Measurements from ENCODE around the gene GUK1.

The GUK1 gene

GRCh38 chr1:228168563-228169270, 28.6 kb downstream of the GUK1 start:
- no peak overlapping the region for H2BK5ac ChIP-seq (ENCODE audit: low read length)
- no peak overlapping the region for H3K14ac ChIP-seq (ENCODE audit: low read length)
- no peak overlapping the region for H4K91ac ChIP-seq (ENCODE audit: low read depth, low read length, poor library complexity)
- peak overlapping the region; percentile 26 for H3K4ac ChIP-seq (ENCODE audit: low read length)
- no peak overlapping the region for H3K18ac ChIP-seq (ENCODE audit: low read length)
- H2AK5ac ChIP-seq (ENCODE audit: low read depth, low read length) = peak overlapping the region; percentile 42
- DNase-seq (ENCODE audit: low spot score) = no peak
- WGBS, 2 donors (ENCODE audit: extremely low coverage in 2 of 2, insufficient read length in 2 of 2, insufficient replicate concordance in 1 of 2) = no CpG with 5 or more reads among the region's 12 CpGs
- no peak overlapping the region for H2BK15ac ChIP-seq (ENCODE audit: low read length)
- peaks cover 5% of the 10 kb centered on the region in 2 donors for H3K4me1 ChIP-seq (ENCODE audit: control insufficient read depth in 2 of 2, insufficient read depth in 1 of 2, low read depth in 1 of 2, low read length in 2 of 2)
- H3K27ac ChIP-seq (replicated peaks; ENCODE audit: low read length) = no peak overlapping the region
- no peak overlapping the region for H4K8ac ChIP-seq (ENCODE audit: low read depth, low read length)
- no peak overlapping the region for H3K9ac ChIP-seq (ENCODE audit: low read depth, low read length, poor library complexity)
- H3K4me3 ChIP-seq (ENCODE audit: low read length in 2 of 2) = no peak overlapping the region
- no peak overlapping the region for H2AFZ ChIP-seq (ENCODE audit: low read length)
- H3K27me3 ChIP-seq (ENCODE audit: control insufficient read depth in 3 of 3, insufficient read depth in 3 of 3, low read depth in 1 of 3, low read length in 3 of 3) = no peaks in the 10 kb centered on the region
- peaks cover 16% of the 10 kb centered on the region for H3K79me1 ChIP-seq (ENCODE audit: low read depth, low read length)
- H3K23ac ChIP-seq (ENCODE audit: low read depth, low read length, poor library complexity) = no peak overlapping the region
- H3K4me2 ChIP-seq (ENCODE audit: insufficient read depth, low read length, poor library complexity, severe bottlenecking) = no peak overlapping the region
- no peak overlapping the region for H2BK120ac ChIP-seq (ENCODE audit: low read depth, low read length)
- H2BK12ac ChIP-seq (ENCODE audit: low read length) = no peak overlapping the region
- H3K9me3 ChIP-seq (replicated peaks in 1 of 2; ENCODE audit: control insufficient read depth in 2 of 2, insufficient read depth in 1 of 2, low read depth in 1 of 2, low read length in 2 of 2) = no peaks in the 10 kb centered on the region
- no peaks in the 10 kb centered on the region for H3K36me3 ChIP-seq (replicated peaks in 1 of 2; ENCODE audit: control insufficient read depth in 2 of 2, insufficient read depth in 2 of 2, low read length in 2 of 2)

- no peak overlapping the region for H3K9ac ChIP-seq (ENCODE audit: low read depth, low read length, poor library complexity)
- no peak overlapping the region for H2BK15ac ChIP-seq (ENCODE audit: low read length)
- H2BK5ac ChIP-seq (ENCODE audit: low read length) = no peak overlapping the region
- WGBS, 2 donors (ENCODE audit: extremely low coverage in 2 of 2, insufficient read length in 2 of 2, insufficient replicate concordance in 1 of 2) = no CpG with 5 or more reads among the region's 2 CpGs
- no peak overlapping the region for H2AK5ac ChIP-seq (ENCODE audit: low read depth, low read length)
- no peak overlapping the region for H3K4me3 ChIP-seq (ENCODE audit: low read length in 2 of 2)
- no peak overlapping the region for H3K14ac ChIP-seq (ENCODE audit: low read length)
- H3K36me3 ChIP-seq (replicated peaks in 1 of 2; ENCODE audit: control insufficient read depth in 2 of 2, insufficient read depth in 2 of 2, low read length in 2 of 2) = no peaks in the 10 kb centered on the region
- no peak overlapping the region for H3K27ac ChIP-seq (replicated peaks; ENCODE audit: low read length)
- H3K4me1 ChIP-seq (ENCODE audit: control insufficient read depth in 2 of 2, insufficient read depth in 1 of 2, low read depth in 1 of 2, low read length in 2 of 2) = peaks cover 5% of the 10 kb centered on the region in 2 donors
- no peak overlapping the region for H4K91ac ChIP-seq (ENCODE audit: low read depth, low read length, poor library complexity)
- H3K79me1 ChIP-seq (ENCODE audit: low read depth, low read length) = peaks cover 17% of the 10 kb centered on the region
- no peak overlapping the region for H3K4ac ChIP-seq (ENCODE audit: low read length)
- H2AFZ ChIP-seq (ENCODE audit: low read length) = no peak overlapping the region
- H2BK120ac ChIP-seq (ENCODE audit: low read depth, low read length) = no peak overlapping the region
- H3K27me3 ChIP-seq (ENCODE audit: control insufficient read depth in 3 of 3, insufficient read depth in 3 of 3, low read depth in 1 of 3, low read length in 3 of 3) = no peaks in the 10 kb centered on the region
- no peak overlapping the region for H3K18ac ChIP-seq (ENCODE audit: low read length)
- no peak overlapping the region for H2BK12ac ChIP-seq (ENCODE audit: low read length)
- DNase-seq (ENCODE audit: low spot score) = no peak
- no peaks in the 10 kb centered on the region for H3K9me3 ChIP-seq (replicated peaks in 1 of 2; ENCODE audit: control insufficient read depth in 2 of 2, insufficient read depth in 1 of 2, low read depth in 1 of 2, low read length in 2 of 2)
- no peak overlapping the region for H3K23ac ChIP-seq (ENCODE audit: low read depth, low read length, poor library complexity)
- H4K8ac ChIP-seq (ENCODE audit: low read depth, low read length) = no peak overlapping the region
- no peak overlapping the region for H3K4me2 ChIP-seq (ENCODE audit: insufficient read depth, low read length, poor library complexity, severe bottlenecking)
Observed at GRCh38 chr1:228169345-228169744, 29.3 kb downstream of the GUK1 start.

DNA sequence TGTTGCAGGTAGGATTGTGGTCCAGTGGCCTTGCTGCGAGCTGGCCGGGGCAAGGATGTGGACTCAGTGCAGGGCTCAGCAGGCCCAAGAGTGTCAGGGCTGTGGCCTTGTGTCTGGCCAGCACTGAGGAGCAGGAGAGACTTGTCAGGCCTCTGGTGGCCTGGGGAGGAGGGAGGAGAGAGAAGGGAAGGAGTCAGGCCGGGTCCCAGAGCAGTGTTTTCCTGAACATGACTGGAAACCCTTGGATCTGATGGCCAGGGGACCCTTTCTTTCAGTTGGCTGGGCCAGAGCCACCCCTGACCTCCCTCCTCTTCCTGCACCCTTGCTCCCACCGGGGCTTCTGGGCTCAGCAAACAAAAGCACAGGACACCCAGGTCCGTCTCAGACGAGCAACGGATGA, 30.6 kb downstream of the GUK1 start:
- H3K36me3 ChIP-seq (replicated peaks in 1 of 2; ENCODE audit: control insufficient read depth in 2 of 2, insufficient read depth in 2 of 2, low read length in 2 of 2) = peaks cover 2 to 12% of the 10 kb centered on the region in 2 donors
- no peak overlapping the region for H3K14ac ChIP-seq (ENCODE audit: low read length)
- no peak overlapping the region for H3K27ac ChIP-seq (replicated peaks; ENCODE audit: low read length)
- no peak overlapping the region for H3K18ac ChIP-seq (ENCODE audit: low read length)
- no CpG with 5 or more reads among the region's 7 CpGs for WGBS, 2 donors (ENCODE audit: extremely low coverage in 2 of 2, insufficient read length in 2 of 2, insufficient replicate concordance in 1 of 2)
- H4K8ac ChIP-seq (ENCODE audit: low read depth, low read length) = no peak overlapping the region
- no peaks in the 10 kb centered on the region for H3K9me3 ChIP-seq (replicated peaks in 1 of 2; ENCODE audit: control insufficient read depth in 2 of 2, insufficient read depth in 1 of 2, low read depth in 1 of 2, low read length in 2 of 2)
- H3K79me1 ChIP-seq (ENCODE audit: low read depth, low read length) = peaks cover 23% of the 10 kb centered on the region
- no peak overlapping the region for H2BK15ac ChIP-seq (ENCODE audit: low read length)
- H2BK5ac ChIP-seq (ENCODE audit: low read length) = peak overlapping the region; percentile 60
- no peak for DNase-seq (ENCODE audit: low spot score)
- H3K27me3 ChIP-seq (ENCODE audit: control insufficient read depth in 3 of 3, insufficient read depth in 3 of 3, low read depth in 1 of 3, low read length in 3 of 3) = no peaks in the 10 kb centered on the region
- H2BK120ac ChIP-seq (ENCODE audit: low read depth, low read length) = no peak overlapping the region
- peak overlapping the region; percentile 85 for H3K23ac ChIP-seq (ENCODE audit: low read depth, low read length, poor library complexity)
- peak overlapping the region; percentile 30 for H3K9ac ChIP-seq (ENCODE audit: low read depth, low read length, poor library complexity)
- H3K4me1 ChIP-seq (ENCODE audit: control insufficient read depth in 2 of 2, insufficient read depth in 1 of 2, low read depth in 1 of 2, low read length in 2 of 2) = peaks cover 3 to 4% of the 10 kb centered on the region in 2 donors
- H4K91ac ChIP-seq (ENCODE audit: low read depth, low read length, poor library complexity) = no peak overlapping the region
- H2AFZ ChIP-seq (ENCODE audit: low read length) = no peak overlapping the region
- H3K4me2 ChIP-seq (ENCODE audit: insufficient read depth, low read length, poor library complexity, severe bottlenecking) = no peak overlapping the region
- H3K4me3 ChIP-seq (ENCODE audit: low read length in 2 of 2) = no peak overlapping the region
- H2BK12ac ChIP-seq (ENCODE audit: low read length) = no peak overlapping the region
- H2AK5ac ChIP-seq (ENCODE audit: low read depth, low read length) = peak overlapping the region; percentile 83
- H3K4ac ChIP-seq (ENCODE audit: low read length) = peak overlapping the region; percentile 89

DNA sequence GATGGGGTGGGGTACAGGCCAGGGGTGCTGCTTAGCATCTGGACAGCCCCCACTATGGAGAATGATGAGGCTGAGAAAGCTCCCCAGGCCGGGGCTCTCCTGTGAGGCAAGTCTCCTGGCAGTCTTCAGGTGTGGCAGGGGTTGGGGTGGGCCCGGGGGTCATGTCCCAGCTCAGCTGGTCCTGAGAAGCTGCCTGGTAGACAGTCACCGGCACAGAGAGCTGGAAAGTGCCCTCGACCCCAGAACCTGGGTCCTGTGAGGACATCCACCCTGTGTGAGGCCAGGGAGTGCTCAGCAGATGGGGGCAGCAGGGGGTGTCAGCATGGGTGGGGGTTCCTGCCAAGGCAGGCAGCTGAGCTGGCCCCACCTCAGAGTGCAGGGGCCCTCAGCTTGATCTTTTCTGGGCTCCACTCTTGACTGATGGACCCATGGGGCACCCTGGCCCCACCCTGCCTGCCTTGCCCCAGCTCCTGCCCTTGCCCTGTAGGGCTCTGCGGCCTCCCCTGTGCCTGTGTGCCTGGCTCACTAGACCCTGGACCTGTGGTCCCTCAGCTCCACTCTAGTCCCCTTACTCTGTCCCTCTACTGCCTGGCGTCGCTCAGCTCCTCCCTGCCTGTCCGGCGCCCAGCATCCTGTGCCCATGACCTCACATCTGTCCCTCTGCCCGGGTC, 31.3 kb downstream of the GUK1 start:
- H2AK5ac ChIP-seq (ENCODE audit: low read depth, low read length) = peak overlapping the region; percentile 37
- peak overlapping the region; percentile 8 for H3K14ac ChIP-seq (ENCODE audit: low read length)
- H3K27me3 ChIP-seq (ENCODE audit: control insufficient read depth in 3 of 3, insufficient read depth in 3 of 3, low read depth in 1 of 3, low read length in 3 of 3) = no peaks in the 10 kb centered on the region
- DNase-seq (ENCODE audit: low spot score) = no peak
- H3K4ac ChIP-seq (ENCODE audit: low read length) = no peak overlapping the region
- H2BK5ac ChIP-seq (ENCODE audit: low read length) = no peak overlapping the region
- H3K18ac ChIP-seq (ENCODE audit: low read length) = no peak overlapping the region
- H3K9me3 ChIP-seq (replicated peaks in 1 of 2; ENCODE audit: control insufficient read depth in 2 of 2, insufficient read depth in 1 of 2, low read depth in 1 of 2, low read length in 2 of 2) = no peaks in the 10 kb centered on the region
- H2BK12ac ChIP-seq (ENCODE audit: low read length) = no peak overlapping the region
- H2AFZ ChIP-seq (ENCODE audit: low read length) = no peak overlapping the region
- H3K23ac ChIP-seq (ENCODE audit: low read depth, low read length, poor library complexity) = no peak overlapping the region
- WGBS, 2 donors (ENCODE audit: extremely low coverage in 2 of 2, insufficient read length in 2 of 2, insufficient replicate concordance in 1 of 2) = no CpG with 5 or more reads among the region's 10 CpGs
- H3K36me3 ChIP-seq (replicated peaks in 1 of 2; ENCODE audit: control insufficient read depth in 2 of 2, insufficient read depth in 2 of 2, low read length in 2 of 2) = peaks cover 2 to 16% of the 10 kb centered on the region in 2 donors
- H4K91ac ChIP-seq (ENCODE audit: low read depth, low read length, poor library complexity) = no peak overlapping the region
- H3K4me3 ChIP-seq (ENCODE audit: low read length in 2 of 2) = peak overlapping the region in 1 of 2 donors; percentile 6
- H2BK120ac ChIP-seq (ENCODE audit: low read depth, low read length) = no peak overlapping the region
- peaks cover 23% of the 10 kb centered on the region for H3K79me1 ChIP-seq (ENCODE audit: low read depth, low read length)
- no peak overlapping the region for H3K27ac ChIP-seq (replicated peaks; ENCODE audit: low read length)
- peak overlapping the region; percentile 44 for H3K9ac ChIP-seq (ENCODE audit: low read depth, low read length, poor library complexity)
- H3K4me2 ChIP-seq (ENCODE audit: insufficient read depth, low read length, poor library complexity, severe bottlenecking) = no peak overlapping the region
- H2BK15ac ChIP-seq (ENCODE audit: low read length) = no peak overlapping the region
- peaks cover 3 to 4% of the 10 kb centered on the region in 2 donors for H3K4me1 ChIP-seq (ENCODE audit: control insufficient read depth in 2 of 2, insufficient read depth in 1 of 2, low read depth in 1 of 2, low read length in 2 of 2)
- no peak overlapping the region for H4K8ac ChIP-seq (ENCODE audit: low read depth, low read length)
